GM21367 (cell line): ENCODE data around the gene PTPRE.

Source experiments
- ATAC-seq: cut with Tn5 transposase; IDR thresholded peaks from one replicate; pipeline ENCODE4 v1.9.1; 2021; ENCODE audit not compliant: unreplicated experiment

Gene PTPRE

GRCh38 chr10:127882391-127882790 is 24.5 kb upstream of the PTPRE start:
- ATAC-seq: no peak

GRCh38 chr10:127882801-127883459 is 24.0 kb upstream of the PTPRE start:
- no peak for ATAC-seq

DNA sequence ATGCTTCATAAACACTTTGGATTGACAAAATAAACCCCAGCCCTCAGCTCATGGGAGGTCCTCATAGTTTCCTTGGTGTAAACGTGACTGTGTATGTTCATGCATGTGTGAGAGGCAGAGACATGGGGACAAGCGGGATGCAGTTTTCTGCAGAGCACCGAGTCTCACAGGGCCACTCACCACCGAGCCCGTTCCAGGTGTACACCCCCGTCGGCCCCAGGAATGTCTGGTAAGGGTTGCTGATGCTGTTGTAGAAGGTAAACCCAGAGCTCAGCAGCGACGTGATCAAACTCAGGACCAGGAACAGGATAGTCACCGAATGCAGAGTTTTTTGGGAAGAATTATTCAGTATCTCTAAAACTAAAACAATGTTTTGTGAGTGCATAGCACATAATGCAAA is 23.4 kb upstream of the PTPRE start:
- ATAC-seq: no peak

DNA sequence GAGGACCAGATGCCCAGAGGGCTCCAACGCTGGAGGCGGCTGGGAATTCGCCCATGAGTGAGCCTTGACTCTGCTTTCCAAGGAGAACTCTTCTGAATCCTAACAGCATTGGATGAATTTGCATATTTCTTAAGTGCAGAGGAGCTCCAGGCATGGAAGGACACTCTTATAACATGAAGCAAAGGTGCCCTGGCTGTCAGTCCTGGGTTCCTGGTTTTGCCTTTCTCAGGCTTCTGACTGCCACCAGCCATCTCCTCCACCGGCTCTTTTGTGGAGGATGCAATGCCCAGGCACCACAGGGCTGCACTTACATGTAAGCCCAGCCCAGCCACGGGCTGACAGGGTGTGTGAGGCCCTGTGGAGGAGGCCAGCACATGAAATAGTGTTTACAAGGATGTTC is 22.4 kb upstream of the PTPRE start:
- no peak for ATAC-seq

- ATAC-seq: no peak
These were observed 20.4 kb upstream of the PTPRE start for GRCh38 chr10:127886371-127887051.

GRCh38 chr10:127887541-127888415 is 19.1 kb upstream of the PTPRE start:
- ATAC-seq: no peak

- no peak for ATAC-seq
These were observed 18.2 kb upstream of the PTPRE start for GRCh38 chr10:127888521-127889312.

DNA sequence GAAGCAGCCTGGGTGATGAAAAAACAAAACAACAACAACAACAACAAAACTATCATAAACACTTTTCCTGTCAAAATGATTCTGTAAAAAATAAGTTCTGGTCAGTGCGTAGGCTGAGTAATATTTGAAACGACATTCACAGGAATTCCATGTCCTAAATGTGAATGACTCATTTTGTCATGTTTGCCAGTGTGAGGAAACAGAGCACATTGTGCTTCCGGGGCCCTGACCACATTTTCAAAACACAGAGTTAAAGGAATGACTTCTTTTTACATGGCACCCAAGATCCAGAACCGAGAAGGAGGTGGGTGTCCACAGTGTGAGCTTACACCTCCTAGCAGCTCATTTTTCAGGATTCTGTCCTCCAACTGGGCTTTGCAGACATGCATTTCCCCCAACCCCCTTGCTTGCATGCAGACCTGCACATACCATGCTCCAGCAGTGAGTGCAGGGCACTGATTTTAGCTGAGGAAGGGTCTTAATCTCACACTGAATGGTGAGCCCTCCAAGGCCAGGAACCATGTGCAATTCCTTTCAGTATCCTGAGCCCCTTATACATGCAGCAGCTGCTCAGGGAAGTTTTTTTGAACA is 17.2 kb upstream of the PTPRE start:
- no peak for ATAC-seq

- no peak for ATAC-seq
These were observed 16.7 kb upstream of the PTPRE start for GRCh38 chr10:127890216-127890615.

DNA sequence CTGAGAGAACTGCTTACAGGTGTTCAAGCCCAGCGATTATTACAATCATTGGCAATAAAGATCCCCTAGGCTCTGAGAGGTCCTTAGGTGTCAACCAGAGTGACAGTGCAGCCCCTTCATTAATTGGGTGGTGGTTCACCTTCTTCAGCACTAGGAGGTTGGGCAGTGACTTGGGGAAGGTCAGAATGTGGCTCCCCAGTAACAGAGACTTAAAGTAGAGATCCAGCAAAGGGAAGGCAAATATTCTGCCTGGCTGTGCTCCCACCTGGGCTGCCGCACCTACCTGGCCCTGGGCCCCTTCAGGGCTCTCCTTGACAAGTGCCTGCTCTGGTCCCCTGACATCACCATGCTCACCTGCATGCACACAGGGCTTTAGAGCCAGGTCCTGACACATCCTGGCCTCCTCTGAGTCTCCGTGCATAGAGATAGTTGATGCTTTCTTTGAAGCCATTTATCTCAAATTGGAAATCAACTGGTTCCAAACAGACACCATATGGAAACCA is 16.0 kb upstream of the PTPRE start:
- no peak for ATAC-seq

- no peak for ATAC-seq
These were observed 14.2 kb upstream of the PTPRE start, which contains the start of gene CLRN3 for GRCh38 chr10:127892743-127893142. TSS of gene CLRN3 (minus strand) at chr10:127892941. CDS start at chr10:127892784, 157 bp downstream.

- no peak for ATAC-seq
These were observed 12.8 kb upstream of the PTPRE start for GRCh38 chr10:127894146-127894545.

DNA sequence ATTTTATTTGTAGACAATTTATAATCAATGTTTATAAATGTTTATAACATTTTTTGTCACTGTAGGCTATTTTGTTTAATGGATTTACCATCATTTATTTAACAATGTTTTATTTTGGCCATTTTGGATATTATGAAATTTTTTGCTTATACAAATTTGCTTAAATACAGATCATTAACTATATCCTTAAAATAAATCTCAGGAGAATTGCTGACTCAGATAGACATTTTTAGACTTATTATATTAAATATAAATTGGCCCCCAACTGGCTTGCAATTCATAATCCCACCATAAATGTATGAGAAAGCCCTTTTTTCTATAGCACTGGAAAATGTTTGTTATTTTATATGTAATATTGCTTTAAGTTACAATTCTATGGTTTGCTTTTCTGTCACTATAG is 10.3 kb upstream of the PTPRE start:
- ATAC-seq: no peak

DNA sequence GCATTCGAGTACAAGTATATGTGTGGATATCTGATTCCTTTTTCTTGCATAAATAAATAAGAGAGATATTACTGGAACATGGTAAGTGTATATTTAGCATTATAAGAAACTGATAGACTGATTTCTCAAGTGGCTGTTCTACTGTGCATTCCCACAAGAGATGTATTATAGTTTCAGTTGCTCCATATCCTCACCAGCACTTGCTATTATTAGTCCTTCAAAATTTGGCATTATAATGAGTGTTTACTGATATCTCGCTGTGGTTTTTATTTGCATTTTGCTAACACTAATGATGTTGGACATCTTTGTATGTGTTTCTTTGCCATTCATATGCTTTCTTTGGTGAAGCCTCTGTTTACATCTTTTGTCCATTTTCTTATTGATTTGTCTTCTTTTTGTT is 9.7 kb upstream of the PTPRE start:
- no peak for ATAC-seq

DNA sequence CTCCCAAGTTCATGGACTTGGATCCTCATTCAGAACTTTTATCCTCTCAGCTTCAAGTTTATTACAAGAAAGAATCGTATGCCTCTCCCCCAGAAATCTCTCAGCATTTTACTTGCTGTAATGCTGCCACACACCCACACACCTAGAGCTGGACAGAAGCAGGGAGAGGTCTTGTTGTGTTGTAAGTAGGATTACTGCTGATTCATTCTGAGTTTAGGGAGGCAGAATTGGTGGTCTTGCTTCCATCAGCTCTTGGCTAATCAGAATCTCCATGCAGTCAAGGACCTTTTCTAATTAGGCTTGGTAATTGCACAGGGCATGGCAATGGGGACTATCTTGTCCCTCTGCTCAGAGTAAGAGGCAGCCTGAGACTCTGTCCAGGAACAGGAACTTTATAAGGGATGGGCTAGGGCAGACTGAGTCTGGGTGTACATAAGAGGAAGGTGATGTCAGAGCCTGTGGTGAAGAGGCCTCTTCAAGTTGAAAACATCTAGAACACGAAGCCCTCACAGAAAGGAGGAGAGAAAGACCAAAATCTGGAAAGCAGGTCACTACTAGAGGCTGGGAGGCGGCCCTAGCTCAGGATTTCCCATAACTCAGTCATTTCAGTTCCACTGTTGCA is 7.0 kb upstream of the PTPRE start:
- ATAC-seq: no peak

DNA sequence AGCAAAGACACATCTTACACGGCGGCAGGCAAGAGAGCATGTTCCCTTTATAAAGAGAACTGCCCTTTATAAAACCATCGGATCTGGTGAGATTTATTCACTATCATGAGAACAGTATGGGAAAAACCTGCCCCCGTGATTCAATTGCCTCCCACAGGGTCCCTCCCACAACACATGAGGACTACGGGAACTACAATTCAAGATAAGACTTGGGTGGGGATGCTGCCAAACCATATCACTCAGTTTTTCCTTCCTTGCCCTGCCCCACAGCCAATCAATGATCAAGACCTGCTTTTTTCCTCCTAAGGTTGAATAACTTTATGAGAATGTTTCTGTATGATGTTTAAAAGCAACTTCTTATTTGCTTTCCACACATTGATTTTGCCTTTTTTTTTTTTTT is 3.1 kb upstream of the PTPRE start:
- ATAC-seq: no peak

GRCh38 chr10:127904311-127905000 is 2.4 kb upstream of the PTPRE start:
- no peak for ATAC-seq

GRCh38 chr10:127905001-127905847 is 1.7 kb upstream of the PTPRE start:
- no peak for ATAC-seq
